Mammary epithelial cell (primary cell): ENCODE data around the gene SHB.

Experiments used
- CTCF ChIP-seq, 2 donors: IDR thresholded peaks in 1 of 2; conservative IDR thresholded peaks in 1 of 2; 2 replicates each; pipeline ENCODE4 v1.5.1; 2011 to 2012; ENCODE audit warnings: inconsistent platforms in 2 of 2, low read length in 2 of 2, mild to moderate bottlenecking in 2 of 2, control low read depth in 1 of 2, low read depth in 1 of 2; ENCODE audit not compliant: insufficient read depth in 1 of 2; ENCODE audit errors: extremely low read depth in 1 of 2
- EZH2 ChIP-seq: IDR thresholded peaks from 2 replicates; pipeline ENCODE4 v1.6.1; 2012; ENCODE audit warnings: low read length, inconsistent platforms, borderline replicate concordance

- TF ChIP-seq CTCF (conservative IDR thresholded peaks at IDR 0.05 in 1 of 2, IDR thresholded peaks at IDR 0.05 in 1 of 2; ENCODE audit: extremely low read depth in 1 of 2, insufficient read depth in 1 of 2, low read depth in 1 of 2, low read length in 2 of 2) = no peak
- no peak for TF ChIP-seq EZH2
Measured at GRCh38 chr9:38058452-38059232, 10.4 kb downstream of the SHB start.
